ENCODE results near the gene PRKD3. TPM values are rescaled to one million over a fixed set of nuclear protein-coding genes. Genes with fewer than 3 reads are reported as not detected.

Gene PRKD3
- total RNA-seq, 1 donor from 2014 or later = 38.8 TPM

DNA sequence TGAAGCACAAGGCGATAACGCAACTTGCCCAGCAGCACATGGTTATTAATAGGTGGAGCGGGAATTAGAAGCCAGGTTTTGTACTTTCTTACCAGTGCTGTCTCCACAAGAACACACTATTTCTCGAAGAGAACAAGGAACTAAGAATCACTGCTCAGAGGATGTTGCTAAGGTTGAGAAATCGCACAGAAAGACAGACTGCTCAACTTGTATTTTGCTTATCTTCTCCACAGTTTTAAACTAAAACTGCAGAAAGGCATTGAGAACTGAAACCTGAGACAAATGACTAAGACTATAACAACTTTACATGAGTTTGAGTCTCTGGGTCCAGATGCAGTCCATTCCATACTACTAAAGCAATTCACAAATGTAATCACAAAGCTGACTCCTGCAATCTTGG, 6.2 kb downstream of the PRKD3 start:
- intact Hi-C loops (cut with DNase I) = no loop called here
- no peak overlapping the region for H3K27ac ChIP-seq
- H3K36me3 ChIP-seq = no peaks in the 10 kb centered on the region
- DNase-seq (ENCODE audit: extremely low spot score in 2 of 2) = no peak
- H3K4me3 ChIP-seq = no peak overlapping the region
- TF ChIP-seq, protein P1, sequence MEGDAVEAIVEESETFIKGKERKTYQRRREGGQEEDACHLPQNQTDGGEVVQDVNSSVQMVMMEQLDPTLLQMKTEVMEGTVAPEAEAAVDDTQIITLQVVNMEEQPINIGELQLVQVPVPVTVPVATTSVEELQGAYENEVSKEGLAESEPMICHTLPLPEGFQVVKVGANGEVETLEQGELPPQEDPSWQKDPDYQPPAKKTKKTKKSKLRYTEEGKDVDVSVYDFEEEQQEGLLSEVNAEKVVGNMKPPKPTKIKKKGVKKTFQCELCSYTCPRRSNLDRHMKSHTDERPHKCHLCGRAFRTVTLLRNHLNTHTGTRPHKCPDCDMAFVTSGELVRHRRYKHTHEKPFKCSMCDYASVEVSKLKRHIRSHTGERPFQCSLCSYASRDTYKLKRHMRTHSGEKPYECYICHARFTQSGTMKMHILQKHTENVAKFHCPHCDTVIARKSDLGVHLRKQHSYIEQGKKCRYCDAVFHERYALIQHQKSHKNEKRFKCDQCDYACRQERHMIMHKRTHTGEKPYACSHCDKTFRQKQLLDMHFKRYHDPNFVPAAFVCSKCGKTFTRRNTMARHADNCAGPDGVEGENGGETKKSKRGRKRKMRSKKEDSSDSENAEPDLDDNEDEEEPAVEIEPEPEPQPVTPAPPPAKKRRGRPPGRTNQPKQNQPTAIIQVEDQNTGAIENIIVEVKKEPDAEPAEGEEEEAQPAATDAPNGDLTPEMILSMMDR (IDR thresholded peaks at IDR 0.05) = no peak
- no peak for TF ChIP-seq POLR2A (IDR thresholded peaks at IDR 0.05)
- TF ChIP-seq POLR2AphosphoS5 (IDR thresholded peaks at IDR 0.05; ENCODE audit: insufficient read depth in 1 of 2, low read depth in 1 of 2) = no peak
- H3K9me3 ChIP-seq = no peaks in the 10 kb centered on the region
- no peaks in the 10 kb centered on the region for H3K27me3 ChIP-seq
- H3K4me1 ChIP-seq = peaks cover 49% of the 10 kb centered on the region

DNA sequence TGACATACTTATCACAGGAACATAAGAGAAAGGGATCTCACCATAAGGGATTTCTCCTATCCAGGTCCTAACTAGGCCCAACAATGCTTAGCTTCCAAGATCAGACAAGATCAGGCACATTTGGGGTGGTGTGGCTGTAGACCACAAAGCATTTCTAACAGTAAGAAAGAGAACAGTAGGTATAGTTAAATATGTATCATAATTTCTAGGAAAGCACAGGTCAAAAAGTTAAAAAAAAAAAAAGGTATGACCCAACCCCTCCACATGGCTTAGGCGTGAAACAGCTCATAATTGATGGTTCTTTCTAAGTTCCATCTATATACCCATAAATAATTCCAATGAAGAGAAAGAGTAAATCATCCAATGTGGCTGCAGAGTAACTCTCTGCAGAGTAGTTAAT, 6.9 kb downstream of the PRKD3 start:
- Histone ChIP-seq H3K4me1 (peaks cover 42% of the 10 kb centered on the region), H3K36me3 (no peaks in the 10 kb centered on the region), H3K27me3 (no peaks in the 10 kb centered on the region), H3K4me3 (no peak overlapping the region), H3K27ac (no peak overlapping the region), H3K9me3 (no peaks in the 10 kb centered on the region)
- intact Hi-C loops (cut with DNase I) = no loop called here
- TF ChIP-seq, protein P1 (IDR thresholded peaks at IDR 0.05) = no peak
- TF ChIP-seq POLR2A (IDR thresholded peaks at IDR 0.05) (no peak), POLR2AphosphoS5 (IDR thresholded peaks at IDR 0.05; ENCODE audit: insufficient read depth in 1 of 2, low read depth in 1 of 2) (no peak)
- no peak for DNase-seq (ENCODE audit: extremely low spot score in 2 of 2)

DNA sequence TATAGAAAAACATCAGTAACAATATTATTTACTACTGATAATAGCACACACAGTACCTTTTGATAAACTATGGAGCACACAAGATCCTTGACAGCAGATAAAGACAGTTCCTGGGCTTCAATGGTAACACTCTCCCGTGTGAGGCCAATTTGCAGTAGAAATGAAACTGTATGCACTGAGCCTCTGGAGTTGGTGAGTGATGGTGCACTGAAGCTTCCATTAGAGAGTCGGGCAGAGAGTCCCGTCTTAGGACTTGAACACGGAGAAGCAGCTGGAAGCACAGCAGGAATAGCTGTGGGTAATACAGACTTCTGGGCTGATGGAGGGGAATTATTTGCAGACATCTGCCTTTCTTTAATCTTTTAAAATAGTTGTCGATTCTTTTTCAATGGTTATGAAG, 8.5 kb downstream of the PRKD3 start:
- Histone ChIP-seq H3K27me3 (no peaks in the 10 kb centered on the region), H3K4me3 (no peak overlapping the region), H3K27ac (no peak overlapping the region), H3K36me3 (no peaks in the 10 kb centered on the region), H3K9me3 (no peaks in the 10 kb centered on the region), H3K4me1 (peaks cover 40% of the 10 kb centered on the region)
- intact Hi-C loops (cut with DNase I) = no loop called here
- TF ChIP-seq, protein P1 (IDR thresholded peaks at IDR 0.05) = no peak
- TF ChIP-seq POLR2A (IDR thresholded peaks at IDR 0.05) (no peak), POLR2AphosphoS5 (IDR thresholded peaks at IDR 0.05; ENCODE audit: insufficient read depth in 1 of 2, low read depth in 1 of 2) (no peak)
- DNase-seq (ENCODE audit: extremely low spot score in 2 of 2) = no peak

DNA sequence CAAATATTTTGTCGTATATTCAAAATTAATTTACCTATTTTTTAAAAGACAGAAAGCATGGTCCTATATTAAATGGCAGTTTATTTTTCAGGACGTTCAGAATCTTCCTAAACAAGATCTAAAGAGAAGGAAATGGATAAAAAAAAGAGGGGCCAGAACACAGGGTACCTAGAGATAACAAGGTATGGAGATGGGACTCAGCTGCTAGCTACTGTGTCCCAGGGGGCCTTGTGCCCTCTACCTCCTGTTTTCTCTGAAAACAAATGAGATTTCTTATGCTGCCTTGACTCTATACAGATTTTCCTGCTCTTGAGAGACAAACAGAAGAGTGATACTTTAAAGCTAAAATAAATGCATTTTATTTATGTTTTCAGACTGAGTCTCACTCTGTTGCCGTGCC, 9.3 kb downstream of the PRKD3 start:
- Histone ChIP-seq H3K27ac (no peak overlapping the region), H3K27me3 (no peaks in the 10 kb centered on the region), H3K4me3 (no peak overlapping the region), H3K36me3 (no peaks in the 10 kb centered on the region), H3K9me3 (no peaks in the 10 kb centered on the region), H3K4me1 (peaks cover 37% of the 10 kb centered on the region)
- TF ChIP-seq, protein P1 (IDR thresholded peaks at IDR 0.05) = no peak
- TF ChIP-seq POLR2AphosphoS5 (IDR thresholded peaks at IDR 0.05; ENCODE audit: insufficient read depth in 1 of 2, low read depth in 1 of 2) (no peak), POLR2A (IDR thresholded peaks at IDR 0.05) (no peak)
- DNase-seq (ENCODE audit: extremely low spot score in 2 of 2) = no peak
- intact Hi-C loops (cut with DNase I) = no loop called here

DNA sequence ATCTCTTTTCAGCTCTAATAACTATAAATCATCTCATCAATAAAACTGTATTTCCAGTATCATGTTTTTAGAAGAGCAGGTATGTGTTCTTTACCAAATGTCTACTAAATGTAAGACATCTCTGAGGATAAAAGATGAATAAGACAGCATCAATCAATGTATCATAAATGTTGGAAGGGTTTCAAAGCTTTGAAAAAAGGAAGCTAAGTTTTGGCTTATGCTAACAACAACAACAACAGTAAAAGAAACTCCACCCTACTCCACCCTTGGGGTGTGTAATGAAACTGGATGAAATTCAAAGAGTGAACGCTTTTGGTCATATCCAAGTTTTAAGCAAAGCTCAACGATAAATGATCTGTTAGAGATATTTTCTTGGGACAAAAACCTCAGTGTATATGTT, 17.1 kb downstream of the PRKD3 start:
- no peaks in the 10 kb centered on the region for H3K36me3 ChIP-seq
- DNase-seq (ENCODE audit: extremely low spot score in 2 of 2) = no peak
- H3K4me3 ChIP-seq = no peak overlapping the region
- peaks cover 49% of the 10 kb centered on the region for H3K4me1 ChIP-seq
- TF ChIP-seq POLR2A (IDR thresholded peaks at IDR 0.05) (no peak), POLR2AphosphoS5 (IDR thresholded peaks at IDR 0.05; ENCODE audit: insufficient read depth in 1 of 2, low read depth in 1 of 2) (peak in 1 of 2 donors; percentile 53)
- no peaks in the 10 kb centered on the region for H3K9me3 ChIP-seq
- intact Hi-C loops (cut with DNase I) = no loop called here
- H3K27me3 ChIP-seq = no peaks in the 10 kb centered on the region
- H3K27ac ChIP-seq = no peak overlapping the region

Measured in vagina (tissue), 2 donors.